ENCODE data around the gene NDFIP1. TPM values are rescaled to one million over a fixed set of nuclear protein-coding genes. Genes with fewer than 3 reads are reported as not detected.

The NDFIP1 gene
- total RNA-seq, 4 donors from 2014 or later = 91.7 to 101 (median 97.0) TPM

DNA sequence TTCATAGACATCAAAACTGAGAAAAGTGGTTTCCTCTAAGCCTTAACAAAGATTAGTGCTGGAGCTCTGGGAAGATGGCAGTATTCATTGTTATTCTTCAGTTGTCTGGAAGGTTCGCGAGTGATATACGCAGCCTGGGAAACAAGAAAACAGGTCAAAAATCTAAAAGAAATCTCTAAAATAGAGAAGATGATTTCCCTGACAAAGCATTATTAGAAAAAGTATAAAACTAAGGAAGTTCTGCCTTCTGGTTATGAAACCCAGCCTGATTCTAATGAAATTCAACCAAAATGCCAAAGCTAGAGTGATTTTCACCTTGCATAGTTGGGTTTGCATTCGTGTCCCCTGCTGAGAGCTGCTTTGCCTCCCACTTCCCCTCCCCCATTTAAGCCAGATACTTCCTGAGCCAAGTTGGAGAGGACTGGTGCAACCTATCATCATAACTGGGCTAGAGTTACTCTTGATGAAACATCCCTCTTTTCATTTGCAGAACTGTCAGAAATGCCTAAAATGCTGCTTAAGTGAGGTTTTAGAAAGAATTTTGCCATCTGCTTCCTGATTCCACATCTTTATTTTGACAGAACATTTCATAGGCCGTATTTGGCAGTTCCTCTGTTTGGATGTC is 48.4 kb downstream of the NDFIP1 start:
- TF ChIP-seq, protein P1, sequence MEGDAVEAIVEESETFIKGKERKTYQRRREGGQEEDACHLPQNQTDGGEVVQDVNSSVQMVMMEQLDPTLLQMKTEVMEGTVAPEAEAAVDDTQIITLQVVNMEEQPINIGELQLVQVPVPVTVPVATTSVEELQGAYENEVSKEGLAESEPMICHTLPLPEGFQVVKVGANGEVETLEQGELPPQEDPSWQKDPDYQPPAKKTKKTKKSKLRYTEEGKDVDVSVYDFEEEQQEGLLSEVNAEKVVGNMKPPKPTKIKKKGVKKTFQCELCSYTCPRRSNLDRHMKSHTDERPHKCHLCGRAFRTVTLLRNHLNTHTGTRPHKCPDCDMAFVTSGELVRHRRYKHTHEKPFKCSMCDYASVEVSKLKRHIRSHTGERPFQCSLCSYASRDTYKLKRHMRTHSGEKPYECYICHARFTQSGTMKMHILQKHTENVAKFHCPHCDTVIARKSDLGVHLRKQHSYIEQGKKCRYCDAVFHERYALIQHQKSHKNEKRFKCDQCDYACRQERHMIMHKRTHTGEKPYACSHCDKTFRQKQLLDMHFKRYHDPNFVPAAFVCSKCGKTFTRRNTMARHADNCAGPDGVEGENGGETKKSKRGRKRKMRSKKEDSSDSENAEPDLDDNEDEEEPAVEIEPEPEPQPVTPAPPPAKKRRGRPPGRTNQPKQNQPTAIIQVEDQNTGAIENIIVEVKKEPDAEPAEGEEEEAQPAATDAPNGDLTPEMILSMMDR (IDR thresholded peaks at IDR 0.05; ENCODE audit: low read depth) = no peak

GRCh38 chr5:142159354-142159753 is 50.8 kb downstream of the NDFIP1 start:
- TF ChIP-seq, protein P1 (IDR thresholded peaks at IDR 0.05; ENCODE audit: low read depth) = no peak

DNA sequence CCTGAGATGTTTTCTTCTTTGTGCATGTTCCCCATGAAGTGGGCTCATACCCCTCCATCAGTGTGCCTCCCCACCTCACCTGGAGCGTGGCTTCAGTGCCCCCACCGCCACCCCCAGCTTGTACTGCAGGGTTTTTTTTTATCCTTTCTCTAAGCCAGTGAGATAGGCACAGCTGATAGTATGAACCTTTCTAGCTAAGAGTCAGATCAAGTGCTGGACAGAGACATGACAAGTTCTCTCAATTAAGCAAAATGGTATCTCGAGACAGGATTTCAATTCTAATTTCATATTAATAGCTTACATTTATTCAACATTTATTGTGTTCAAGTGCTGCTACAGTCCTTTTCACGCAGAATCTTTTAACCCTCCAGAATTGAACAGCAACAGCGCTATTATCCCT is 55.7 kb downstream of the NDFIP1 start:
- TF ChIP-seq, protein P1 (IDR thresholded peaks at IDR 0.05; ENCODE audit: low read depth) = no peak

GRCh38 chr5:142166754-142167153 is 58.2 kb downstream of the NDFIP1 start:
- TF ChIP-seq, protein P1 (IDR thresholded peaks at IDR 0.05; ENCODE audit: low read depth) = no peak

GRCh38 chr5:142167458-142167857 is 58.9 kb downstream of the NDFIP1 start:
- TF ChIP-seq, protein P1 (IDR thresholded peaks at IDR 0.05; ENCODE audit: low read depth) = no peak

- TF ChIP-seq, protein P1 (IDR thresholded peaks at IDR 0.05; ENCODE audit: low read depth) = no peak
These were observed 59.8 kb downstream of the NDFIP1 start for GRCh38 chr5:142168365-142168764.

DNA sequence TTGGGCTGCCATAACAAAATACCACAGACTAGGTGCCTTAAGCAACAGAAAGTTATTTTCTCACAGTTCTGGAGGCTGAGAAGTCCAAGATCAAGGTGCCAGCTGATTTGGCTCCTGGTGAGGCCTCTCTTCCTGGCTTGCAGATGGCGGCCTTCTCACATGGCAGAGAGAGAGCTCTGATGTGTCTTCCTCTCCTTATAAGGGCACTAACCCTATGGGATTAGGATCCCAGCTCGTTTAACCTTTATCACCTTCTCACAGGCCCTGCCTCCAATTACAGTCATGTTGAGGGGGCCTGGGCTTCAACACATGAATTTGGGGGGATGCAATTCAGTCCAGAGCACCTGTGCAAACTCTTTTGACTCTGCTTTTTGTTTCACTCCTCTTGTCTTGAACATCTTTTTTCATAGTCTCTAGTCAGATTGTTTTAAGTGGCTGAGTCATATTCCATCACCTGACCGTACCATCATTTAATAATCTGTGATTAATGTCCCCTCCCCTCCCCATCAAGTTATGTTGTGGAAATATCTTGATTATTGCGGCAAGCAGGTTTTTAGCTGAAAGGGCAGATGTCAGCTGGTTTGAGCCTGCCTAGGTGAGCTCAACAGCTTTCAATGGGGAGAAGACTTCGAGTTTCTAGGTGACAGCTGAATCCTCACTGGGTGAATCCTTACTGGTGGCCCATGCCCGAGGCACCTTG is 61.8 kb downstream of the NDFIP1 start:
- TF ChIP-seq, protein P1 (IDR thresholded peaks at IDR 0.05; ENCODE audit: low read depth) = no peak
